Stimulated activated memory B cell treated with anti-CD40 and anti-IgM and Interleukin-4, amounts not matched to agents 10 μg/mL and 1 μg/mL and 100 μg/mL, for 72 hours (primary cell): ENCODE data around the gene TRPC1.

Experiments used
- ATAC-seq: fragments of 150-1000 bp; cut with Tn5 transposase; 2 replicates; pipeline ENCODE4 v1.10.0; 2021
- H3K27ac Mint-ChIP-seq: one replicate; pipeline ENCODE4 v1.8.0; 2022; ENCODE audit warnings: mild to moderate bottlenecking, mixed read lengths
- H3K27me3 Mint-ChIP-seq: one replicate; pipeline ENCODE4 v1.8.0; 2022; ENCODE audit warnings: mixed read lengths
- H3K36me3 Mint-ChIP-seq: one replicate; pipeline ENCODE4 v1.8.0; 2022; ENCODE audit warnings: mixed read lengths
- H3K4me1 Mint-ChIP-seq: one replicate; pipeline ENCODE4 v1.8.0; 2022; ENCODE audit warnings: mixed read lengths
- H3K4me3 Mint-ChIP-seq: one replicate; pipeline ENCODE4 v1.8.0; 2022; ENCODE audit warnings: mild to moderate bottlenecking, moderate library complexity, mixed read lengths
- H3K9me3 Mint-ChIP-seq: one replicate; pipeline ENCODE4 v1.8.0; 2022; ENCODE audit warnings: mixed read lengths

Gene TRPC1

GRCh38 chr3:142846779-142847577 is 123.1 kb downstream of the TRPC1 start:
- Mint-ChIP-seq H3K36me3 (no peaks in the 10 kb centered on the region), H3K27ac (no peak overlapping the region)
- no peak for ATAC-seq

GRCh38 chr3:142849148-142849547 is 125.3 kb downstream of the TRPC1 start:
- no peak overlapping the region for H3K27ac Mint-ChIP-seq
- no peaks in the 10 kb centered on the region for H3K27me3 Mint-ChIP-seq
- ATAC-seq, result no peak
- H3K4me1 Mint-ChIP-seq, result no peaks in the 10 kb centered on the region
- H3K9me3 Mint-ChIP-seq, result no peaks in the 10 kb centered on the region
- H3K4me3 Mint-ChIP-seq, result no peak overlapping the region
- H3K36me3 Mint-ChIP-seq, result no peaks in the 10 kb centered on the region

More at GRCh38 chr3:142846779-142847577, 123.1 kb downstream of the TRPC1 start:
- Mint-ChIP-seq H3K4me1 (no peaks in the 10 kb centered on the region), H3K4me3 (no peak overlapping the region), H3K9me3 (no peaks in the 10 kb centered on the region), H3K27me3 (no peaks in the 10 kb centered on the region)

- Mint-ChIP-seq H3K27ac (no peak overlapping the region), H3K9me3 (no peaks in the 10 kb centered on the region), H3K4me3 (no peak overlapping the region), H3K4me1 (no peaks in the 10 kb centered on the region), H3K27me3 (no peaks in the 10 kb centered on the region), H3K36me3 (no peaks in the 10 kb centered on the region)
- peak; percentile 43 for ATAC-seq
These were observed 126.7 kb downstream of the TRPC1 start for GRCh38 chr3:142850395-142851023.

- Mint-ChIP-seq H3K4me3 (no peak overlapping the region), H3K4me1 (no peaks in the 10 kb centered on the region), H3K9me3 (no peaks in the 10 kb centered on the region), H3K27me3 (no peaks in the 10 kb centered on the region), H3K36me3 (no peaks in the 10 kb centered on the region), H3K27ac (no peak overlapping the region)
- no peak for ATAC-seq
These were observed 128.2 kb downstream of the TRPC1 start for GRCh38 chr3:142852009-142852408.

GRCh38 chr3:142853270-142854168 is 129.7 kb downstream of the TRPC1 start:
- no peaks in the 10 kb centered on the region for H3K9me3 Mint-ChIP-seq
- no peak overlapping the region for H3K4me3 Mint-ChIP-seq
- H3K36me3 Mint-ChIP-seq, result no peaks in the 10 kb centered on the region
- ATAC-seq, result no peak
- H3K4me1 Mint-ChIP-seq, result no peaks in the 10 kb centered on the region
- H3K27ac Mint-ChIP-seq, result no peak overlapping the region
- H3K27me3 Mint-ChIP-seq, result no peaks in the 10 kb centered on the region

- no peaks in the 10 kb centered on the region for H3K9me3 Mint-ChIP-seq
These were observed 133.2 kb downstream of the TRPC1 start for GRCh38 chr3:142857056-142857455.

More at GRCh38 chr3:142857056-142857455, 133.2 kb downstream of the TRPC1 start:
- peaks cover 23% of the 10 kb centered on the region for H3K27me3 Mint-ChIP-seq
- no peaks in the 10 kb centered on the region for H3K4me1 Mint-ChIP-seq
- H3K4me3 Mint-ChIP-seq, result no peak overlapping the region
- H3K36me3 Mint-ChIP-seq, result no peaks in the 10 kb centered on the region
- no peak overlapping the region for H3K27ac Mint-ChIP-seq
- ATAC-seq, result peak; percentile 37
